ENCODE results near the gene UGGT2. TPM values are rescaled to one million over a fixed set of nuclear protein-coding genes. Genes with fewer than 3 reads are reported as not detected.

The UGGT2 gene
- total and polyA plus RNA-seq, 2 of the 13 experiments (the other 11 are each of a cell fraction or from before 2014, with no cell fraction given), result 13.2 to 27.1 TPM

DNA sequence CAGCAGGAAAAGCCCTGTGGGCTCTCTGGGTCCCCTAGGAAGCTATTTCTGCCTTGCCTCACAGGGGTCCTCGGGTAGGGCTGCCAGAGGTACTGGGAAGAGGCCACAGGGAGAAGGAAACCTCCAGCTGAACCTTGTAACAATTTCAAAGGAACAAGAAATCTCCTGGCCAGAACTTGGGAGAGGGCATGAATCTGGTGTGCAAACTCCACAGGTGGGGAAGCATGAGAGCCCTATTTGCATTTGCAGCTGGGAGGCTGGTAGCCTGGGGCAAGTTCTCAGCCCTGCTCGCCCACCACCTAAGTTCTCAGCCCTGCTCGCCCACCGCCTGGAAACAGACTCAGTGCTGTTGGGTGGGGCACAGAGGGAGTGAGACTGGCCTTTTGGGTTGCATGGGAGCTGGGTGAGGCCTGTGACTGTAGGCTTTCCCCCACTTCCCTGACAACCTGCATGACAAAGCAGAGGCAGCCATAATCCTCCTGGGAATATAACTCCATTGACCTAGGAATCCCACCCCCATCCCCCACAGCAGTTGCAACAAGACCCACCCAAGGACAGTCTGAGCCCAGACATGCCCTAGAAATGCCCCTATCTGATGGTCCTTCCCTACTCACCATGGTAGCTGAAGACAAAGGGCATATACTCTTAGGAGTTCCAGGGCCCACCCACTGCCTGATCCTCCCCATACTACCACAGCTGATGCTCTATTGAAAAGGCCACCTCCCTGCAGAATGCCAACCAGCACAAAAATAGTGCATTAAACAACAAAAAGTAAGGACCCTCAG is 11.7 kb downstream of the UGGT2 start:
- FAIRE-seq (no peak), ATAC-seq (no peak; the same call in 2 of the 3 replicates), DNase-seq (ENCODE audit: low spot score) (peak; percentile 4)
- BruUV-seq (replicated peaks), result no TSS peak
- peaks cover 9% of the 10 kb centered on the region; the same call in 1 of the 2 replicates for H3K9me3 ChIP-seq (ENCODE audit: low read length)
- intact Hi-C loops (cut with micrococcal nuclease; ENCODE audit: unreplicated experiment), result no loop called here
- H2AFZ ChIP-seq (ENCODE audit: low read length), result no peak overlapping the region
- ChIA-PET POLR2A (interaction anchor here (2.0 kb wide), 1 partner anchor 11 kb away, joined by 5 read pairs; the partner anchor contains the start of gene UGGT2), CTCF (ENCODE audit: low intra/inter-chr PET ratio, low total read pairs) (no interaction called here)
- in situ Hi-C loops (cut with HindIII; ENCODE audit: extremely low pct_ligation_motif_present, low pct_unique_long_range_greater_than_20kb), result no loop called here
- H3K4me2 ChIP-seq (ENCODE audit: low read depth, low read length), result no peak overlapping the region
- no peaks in the 10 kb centered on the region for H4K20me1 ChIP-seq (ENCODE audit: insufficient read depth, low read length)
- H3K79me2 ChIP-seq (ENCODE audit: insufficient read depth, low read length), result peaks cover 42% of the 10 kb centered on the region
- H3K27ac ChIP-seq (ENCODE audit: extremely low read length, insufficient read depth, low read length), result no peak overlapping the region
- WGBS (ENCODE audit: low lambda C conversion rate), result 100% methylated on average over 4 of the region's 4 CpGs
- H3K4me1 ChIP-seq (ENCODE audit: insufficient read depth, low read length), result 0 out of 2 replicates have a peak, but pooled peaks cover 8% of the 10 kb centered on the region
- H3K9ac ChIP-seq (ENCODE audit: insufficient read depth, low read depth, low read length), result no peak overlapping the region
- H3K36me3 ChIP-seq (replicated peaks in 1 of 2; ENCODE audit: control insufficient read depth in 1 of 2, insufficient read depth in 2 of 2, low read length in 2 of 2), result peaks cover 0 to 7% of the 10 kb centered on the region in 2 experiments; a peak in 1 of 5 replicates
- TF ChIP-seq ZNF281 (CRISPR knock-in tag; IDR thresholded peaks at IDR 0.05; ENCODE audit: borderline replicate concordance), result 0 out of 2 replicates have a peak, but pooled peaks have one; percentile 26
- TF ChIP-seq, protein P1, sequence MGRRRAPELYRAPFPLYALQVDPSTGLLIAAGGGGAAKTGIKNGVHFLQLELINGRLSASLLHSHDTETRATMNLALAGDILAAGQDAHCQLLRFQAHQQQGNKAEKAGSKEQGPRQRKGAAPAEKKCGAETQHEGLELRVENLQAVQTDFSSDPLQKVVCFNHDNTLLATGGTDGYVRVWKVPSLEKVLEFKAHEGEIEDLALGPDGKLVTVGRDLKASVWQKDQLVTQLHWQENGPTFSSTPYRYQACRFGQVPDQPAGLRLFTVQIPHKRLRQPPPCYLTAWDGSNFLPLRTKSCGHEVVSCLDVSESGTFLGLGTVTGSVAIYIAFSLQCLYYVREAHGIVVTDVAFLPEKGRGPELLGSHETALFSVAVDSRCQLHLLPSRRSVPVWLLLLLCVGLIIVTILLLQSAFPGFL (CRISPR knock-in tag; IDR thresholded peaks at IDR 0.05), result no peak
- TF ChIP-seq ZNF260 (CRISPR knock-in tag; IDR thresholded peaks at IDR 0.05; ENCODE audit: borderline replicate concordance, low read depth), result no peak
- no peaks in the 10 kb centered on the region for H3K27me3 ChIP-seq (ENCODE audit: control insufficient read depth in 1 of 2, insufficient read depth in 2 of 2, low read length in 2 of 2)
- H3K4me3 ChIP-seq (replicated peaks in 1 of 3; ENCODE audit: insufficient read depth in 1 of 3, low read depth in 2 of 3, low read length in 3 of 3), result no peak overlapping the region
